Lower lobe of right lung (tissue), 2 donors: ENCODE measurements around the gene SHROOM1. TPM values are rescaled to one million over a fixed set of nuclear protein-coding genes. Genes with fewer than 3 reads are reported as not detected.
A peak's percentile ranks its signal among the peaks of the same experiment; 100 is the strongest.

ENCODE experiments used
- ATAC-seq, 2 donors: fragments of 200-7000 bp; cut with Tn5 transposase; one replicate each; pipeline ENCODE4 v1.9.1; 2020 to 2022; ENCODE audit warnings: mild to moderate bottlenecking in 2 of 2, moderate library complexity in 2 of 2
- DNase-seq: peaks from one replicate; pipeline ENCODE4 v3.0.0-alpha.2; 2020
- H3K27ac ChIP-seq: fragments of 200-600 bp; one replicate; pipeline ENCODE4 v1.8.0; 2022
- H3K27me3 ChIP-seq: fragments of 200-600 bp; one replicate; pipeline ENCODE4 v1.8.0; 2022; ENCODE audit warnings: low read depth
- H3K36me3 ChIP-seq: fragments of 200-600 bp; one replicate; pipeline ENCODE4 v1.8.0; 2022; ENCODE audit warnings: mild to moderate bottlenecking
- H3K4me1 ChIP-seq: fragments of 200-600 bp; one replicate; pipeline ENCODE4 v1.8.0; 2022
- H3K4me3 ChIP-seq: fragments of 200-600 bp; one replicate; pipeline ENCODE4 v1.8.0; 2022; ENCODE audit warnings: mild to moderate bottlenecking
- H3K9me3 ChIP-seq: fragments of 200-600 bp; one replicate; pipeline ENCODE4 v1.8.0; 2022
- intact Hi-C: fragments of 100-400 bp; cut with DNase I; formaldehyde crosslinking; loops from one replicate; pipeline ENCODE4 v1.11.0; 2022
- total RNA-seq: library from RNA; stranded (reverse); fragmentation: NEBNext Ultra II Directional; extraction: Animal tissue kit (Norgen Biotek cat#: 25700); gene quantifications from one replicate; pipeline ENCODE4 v1.2.1, GENCODE V29; 2021
- TF ChIP-seq, protein P1 (sequence below): fragments of 200-600 bp; IDR thresholded peaks from one replicate; pipeline ENCODE4 v1.8.0; 2022; ENCODE audit warnings: antibody characterized with exemption, mild to moderate bottlenecking
- donor health status: DM: no; HTN: yes; CAD: no; lungs with severe emphysema.

The SHROOM1 gene
- total RNA-seq, 1 donor from 2014 or later = 17.3 TPM

- no peaks in the 10 kb centered on the region for H3K27me3 ChIP-seq
- no peaks in the 10 kb centered on the region for H3K36me3 ChIP-seq
- DNase-seq = no peak
- no peak overlapping the region for H3K27ac ChIP-seq
- no peak for ATAC-seq
- H3K4me1 ChIP-seq = no peaks in the 10 kb centered on the region
- H3K9me3 ChIP-seq = no peaks in the 10 kb centered on the region
- intact Hi-C loops = no loop called here
- H3K4me3 ChIP-seq = no peak overlapping the region
- TF ChIP-seq, protein P1, sequence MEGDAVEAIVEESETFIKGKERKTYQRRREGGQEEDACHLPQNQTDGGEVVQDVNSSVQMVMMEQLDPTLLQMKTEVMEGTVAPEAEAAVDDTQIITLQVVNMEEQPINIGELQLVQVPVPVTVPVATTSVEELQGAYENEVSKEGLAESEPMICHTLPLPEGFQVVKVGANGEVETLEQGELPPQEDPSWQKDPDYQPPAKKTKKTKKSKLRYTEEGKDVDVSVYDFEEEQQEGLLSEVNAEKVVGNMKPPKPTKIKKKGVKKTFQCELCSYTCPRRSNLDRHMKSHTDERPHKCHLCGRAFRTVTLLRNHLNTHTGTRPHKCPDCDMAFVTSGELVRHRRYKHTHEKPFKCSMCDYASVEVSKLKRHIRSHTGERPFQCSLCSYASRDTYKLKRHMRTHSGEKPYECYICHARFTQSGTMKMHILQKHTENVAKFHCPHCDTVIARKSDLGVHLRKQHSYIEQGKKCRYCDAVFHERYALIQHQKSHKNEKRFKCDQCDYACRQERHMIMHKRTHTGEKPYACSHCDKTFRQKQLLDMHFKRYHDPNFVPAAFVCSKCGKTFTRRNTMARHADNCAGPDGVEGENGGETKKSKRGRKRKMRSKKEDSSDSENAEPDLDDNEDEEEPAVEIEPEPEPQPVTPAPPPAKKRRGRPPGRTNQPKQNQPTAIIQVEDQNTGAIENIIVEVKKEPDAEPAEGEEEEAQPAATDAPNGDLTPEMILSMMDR = no peak
Measured at GRCh38 chr5:132785365-132785764, 45.1 kb downstream of the SHROOM1 start.

DNA sequence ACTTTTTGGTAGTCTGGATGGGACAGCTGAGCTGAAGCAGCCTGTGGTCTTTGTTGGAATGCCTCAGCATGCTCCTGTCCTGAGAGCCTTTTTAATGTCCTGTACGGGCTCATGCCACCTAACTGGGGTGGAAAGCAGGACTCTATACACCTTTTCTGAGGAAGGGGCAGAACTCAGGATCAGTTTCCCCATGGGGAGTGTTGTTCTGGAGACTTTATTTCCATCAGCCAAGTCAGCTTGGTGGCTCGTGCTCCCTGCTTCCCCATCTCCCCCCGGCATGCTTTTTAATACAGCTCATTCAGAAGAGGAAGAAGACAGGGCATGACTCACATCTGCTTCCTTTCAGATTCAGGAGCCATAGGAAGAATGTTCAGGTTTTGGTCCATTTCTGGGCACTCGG is 48.3 kb downstream of the SHROOM1 start:
- Histone ChIP-seq H3K4me1 (peaks cover 7% of the 10 kb centered on the region), H3K27me3 (no peaks in the 10 kb centered on the region), H3K9me3 (no peaks in the 10 kb centered on the region), H3K4me3 (no peak overlapping the region), H3K36me3 (no peaks in the 10 kb centered on the region), H3K27ac (no peak overlapping the region)
- intact Hi-C loops = no loop called here
- ATAC-seq (peak in 1 of 2 donors; percentile 26), DNase-seq (no peak)
- TF ChIP-seq, protein P1 = no peak

DNA sequence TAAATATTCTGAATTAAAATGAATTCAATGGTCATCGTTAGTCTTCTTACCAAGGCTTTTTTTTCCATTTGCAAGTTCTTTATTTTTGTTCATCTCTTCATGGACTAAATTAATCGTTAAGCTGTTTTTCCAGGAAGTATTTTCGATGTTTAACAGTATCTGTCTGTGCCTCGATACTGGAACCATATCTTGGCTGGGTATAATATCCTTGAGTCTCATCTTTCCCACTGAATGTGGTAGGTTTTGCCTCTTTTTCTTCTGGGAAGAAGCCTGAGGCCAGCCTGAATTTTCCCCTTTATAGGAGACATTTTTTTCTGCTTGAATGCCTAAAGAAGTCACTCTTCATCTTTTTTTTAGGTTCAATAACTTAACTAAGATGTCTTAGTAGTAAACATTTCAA is 49.4 kb downstream of the SHROOM1 start:
- Histone ChIP-seq H3K36me3 (no peaks in the 10 kb centered on the region), H3K27ac (no peak overlapping the region), H3K9me3 (no peaks in the 10 kb centered on the region), H3K27me3 (no peaks in the 10 kb centered on the region), H3K4me3 (no peak overlapping the region), H3K4me1 (peaks cover 13% of the 10 kb centered on the region)
- ATAC-seq = no peak
- TF ChIP-seq, protein P1 = no peak
- intact Hi-C loops = no loop called here
- no peak for DNase-seq

DNA sequence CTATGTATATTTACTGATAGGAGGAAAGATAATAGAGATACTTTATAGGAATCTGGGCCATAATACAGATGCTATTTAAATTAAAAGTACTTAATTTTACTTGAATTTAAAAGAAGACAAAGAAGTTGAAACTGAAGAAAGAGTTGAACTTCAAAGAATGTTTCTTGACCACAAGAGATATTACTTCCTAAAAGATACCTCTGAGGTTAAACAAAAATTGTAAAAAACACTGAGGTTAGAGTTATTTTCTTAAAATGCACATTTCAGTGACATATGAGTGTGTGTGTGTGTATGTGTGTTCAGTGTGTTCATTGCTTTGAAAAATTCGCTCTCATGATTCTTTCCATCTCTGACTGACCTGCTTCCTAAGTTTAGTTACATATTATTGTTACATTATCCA is 49.9 kb downstream of the SHROOM1 start:
- intact Hi-C loops = no loop called here
- DNase-seq (no peak), ATAC-seq (no peak)
- TF ChIP-seq, protein P1 = no peak
- no peaks in the 10 kb centered on the region for H3K36me3 ChIP-seq
- H3K27me3 ChIP-seq = no peaks in the 10 kb centered on the region
- H3K9me3 ChIP-seq = no peaks in the 10 kb centered on the region
- peaks cover 18% of the 10 kb centered on the region for H3K4me1 ChIP-seq
- no peak overlapping the region for H3K4me3 ChIP-seq
- H3K27ac ChIP-seq = no peak overlapping the region

GRCh38 chr5:132779961-132780360 is 50.5 kb downstream of the SHROOM1 start:
- intact Hi-C loops = no loop called here
- DNase-seq = no peak

More at GRCh38 chr5:132779961-132780360, 50.5 kb downstream of the SHROOM1 start:
- TF ChIP-seq, protein P1 = no peak
- Histone ChIP-seq H3K27ac (no peak overlapping the region), H3K27me3 (no peaks in the 10 kb centered on the region), H3K9me3 (no peaks in the 10 kb centered on the region), H3K4me3 (no peak overlapping the region), H3K36me3 (no peaks in the 10 kb centered on the region), H3K4me1 (peaks cover 24% of the 10 kb centered on the region)
- no peak for ATAC-seq
